H1 (cell line): ENCODE measurements around the gene PLTP.

Experiments
- BRCA1 ChIP-seq: IDR thresholded peaks from 2 replicates; pipeline ENCODE4 v1.6.1; 2012; ENCODE audit warnings: low read depth, low read length, improper control_type of control experiment
- CTCF ChIP-seq, 3 experiments: IDR thresholded peaks; 1 replicate in 2 of 3; 2 replicates in 1 of 3; pipeline versions ENCODE4 v1.5.1 to v1.6.1; 2011; ENCODE audit warnings: low read length in 3 of 3, mild to moderate bottlenecking in 3 of 3, inconsistent platforms in 2 of 3, low read depth in 1 of 3, moderate library complexity in 1 of 3; ENCODE audit not compliant: insufficient read depth in 1 of 3; ENCODE audit errors: control extremely low read depth in 1 of 3
- EGR1 ChIP-seq: IDR thresholded peaks from 2 replicates; pipeline ENCODE4 v1.6.1; 2011; ENCODE audit warnings: low read depth, low read length, borderline replicate concordance
- EZH2 ChIP-seq: fragments of 200-600 bp; sonication (generic); IDR thresholded peaks from 2 replicates; pipeline ENCODE4 v1.7.1; 2012; ENCODE audit warnings: low read depth, mild to moderate bottlenecking, moderate library complexity, low read length, inconsistent platforms; ENCODE audit not compliant: severe bottlenecking
- POLR2A ChIP-seq, 2 experiments: IDR thresholded peaks; 1 replicate in 1 of 2; 2 replicates in 1 of 2; pipeline ENCODE4 v1.6.1; 2011; ENCODE audit warnings: low read depth in 2 of 2, low read length in 2 of 2, mild to moderate bottlenecking in 2 of 2; ENCODE audit errors: control extremely low read depth in 1 of 2
- POLR2AphosphoS5 ChIP-seq: IDR thresholded peaks from 2 replicates; pipeline ENCODE4 v1.6.1; 2011; ENCODE audit warnings: low read depth, low read length
- RAD21 ChIP-seq, 2 experiments: IDR thresholded peaks in 1 of 2; conservative IDR thresholded peaks in 1 of 2; 2 replicates each; pipeline ENCODE4 v1.6.1; 2011; ENCODE audit warnings: low read depth in 2 of 2, low read length in 2 of 2, improper control_type of control experiment in 1 of 2, inconsistent platforms in 1 of 2, mild to moderate bottlenecking in 1 of 2, moderate library complexity in 1 of 2
- SP2 ChIP-seq: IDR thresholded peaks from 2 replicates; pipeline ENCODE4 v1.6.1; 2012; ENCODE audit warnings: mild to moderate bottlenecking, low read length, inconsistent platforms
- SUZ12 ChIP-seq: fragments of 200-600 bp; sonication (generic); IDR thresholded peaks from 2 replicates; pipeline ENCODE4 v1.6.1; 2012; ENCODE audit warnings: mild to moderate bottlenecking, inconsistent platforms, low read length, moderate library complexity, mixed read lengths
- USF2 ChIP-seq: IDR thresholded peaks from 2 replicates; pipeline ENCODE4 v1.6.1; 2011; ENCODE audit warnings: low read length, improper control_type of control experiment

GRCh38 chr20:45935416-45936046, 23.6 kb upstream of the PLTP start:
- TF ChIP-seq CTCF (IDR thresholded peaks at IDR 0.05; ENCODE audit: control extremely low read depth in 1 of 3, insufficient read depth in 1 of 3, low read depth in 1 of 3, low read length in 3 of 3), result no peak
- TF ChIP-seq POLR2A (IDR thresholded peaks at IDR 0.05; ENCODE audit: control extremely low read depth in 1 of 2, low read depth in 2 of 2, low read length in 2 of 2), result no peak
- no peak for TF ChIP-seq SUZ12
- TF ChIP-seq BRCA1, result no peak
- no peak for TF ChIP-seq EGR1
- TF ChIP-seq SP2, result no peak
- no peak for TF ChIP-seq POLR2AphosphoS5
- TF ChIP-seq EZH2, result no peak
- no peak for TF ChIP-seq RAD21 (IDR thresholded peaks at IDR 0.05 in 1 of 2, conservative IDR thresholded peaks at IDR 0.05 in 1 of 2; ENCODE audit: low read depth in 2 of 2, low read length in 2 of 2)
- TF ChIP-seq USF2, result no peak
